ENCODE data around the gene EIF2AK3. TPM values are rescaled to one million over a fixed set of nuclear protein-coding genes. Genes with fewer than 3 reads are reported as not detected.
"Not testable (repeated sequence)": the region's sequence is repeated elsewhere in the genome, so short reads cannot be mapped to it uniquely, and the experiment has no call there.

The EIF2AK3 gene
- 15.8 TPM for polyA plus RNA-seq (ENCODE audit: insufficient read length)

DNA sequence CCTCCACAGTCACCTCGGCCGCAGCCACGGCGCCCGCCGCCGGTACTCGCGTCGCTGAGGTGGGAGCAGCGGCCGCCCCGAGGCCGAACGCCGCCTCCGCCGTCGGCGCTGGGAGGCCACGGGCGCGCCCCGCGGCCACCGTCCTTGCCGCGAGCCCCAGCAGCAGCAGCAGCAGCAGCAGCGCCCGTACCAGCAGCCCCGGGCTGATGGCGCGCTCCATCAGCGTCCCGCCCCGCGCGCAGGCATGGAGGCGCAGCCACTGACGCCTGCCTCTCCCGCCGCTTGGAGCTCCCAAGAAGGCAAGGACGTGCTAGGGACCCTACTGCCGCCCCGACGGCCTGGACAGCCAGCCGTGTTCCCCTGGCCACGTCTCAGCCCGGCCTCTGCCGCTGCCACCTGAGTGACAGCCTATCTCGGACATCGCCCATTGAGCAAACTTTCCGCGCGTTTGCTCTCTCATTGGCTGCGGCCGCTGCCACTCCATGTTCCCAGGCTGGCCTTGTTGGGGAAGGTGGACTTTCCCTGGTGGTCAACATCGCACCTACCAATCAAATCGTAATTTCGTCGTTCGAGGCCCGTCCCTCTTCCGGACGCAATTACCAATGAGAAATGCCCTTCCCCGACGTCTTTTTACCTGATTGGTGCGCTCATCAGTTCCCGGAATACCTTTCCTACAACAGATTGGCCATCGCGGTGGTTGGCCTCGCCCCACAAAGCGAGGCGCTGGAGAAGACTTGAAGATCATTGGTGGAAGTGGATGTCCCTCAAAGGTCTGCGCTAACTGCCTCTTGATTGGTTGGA, at the start of gene EIF2AK3:
EIF2AK3 (minus strand) TSS at position 410 of the 801 bp plus-strand sequence; CDS start at position 220, 190 bp downstream.
- peak; percentile 100 for DNase-seq

DNA sequence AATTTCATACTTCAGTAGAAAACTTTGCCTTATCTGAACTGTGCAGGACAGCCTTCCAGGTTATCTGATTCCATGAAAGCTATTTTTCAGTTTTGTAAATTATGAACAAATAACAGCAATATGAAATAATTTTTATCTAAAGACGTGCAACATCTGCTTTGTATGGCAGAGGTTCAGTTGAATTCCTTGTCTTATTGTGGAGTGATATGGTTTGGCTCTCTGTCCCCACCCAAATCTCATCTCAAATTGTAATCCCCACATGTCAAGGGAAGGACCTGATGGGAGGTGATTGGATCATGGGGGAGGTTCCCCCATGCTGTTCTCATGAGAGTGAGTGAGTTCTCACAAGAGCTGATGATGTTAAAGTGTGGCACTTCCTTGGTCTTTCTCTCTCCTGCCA, 46.1 kb upstream of the EIF2AK3 start:
- DNase-seq, result no peak

DNA sequence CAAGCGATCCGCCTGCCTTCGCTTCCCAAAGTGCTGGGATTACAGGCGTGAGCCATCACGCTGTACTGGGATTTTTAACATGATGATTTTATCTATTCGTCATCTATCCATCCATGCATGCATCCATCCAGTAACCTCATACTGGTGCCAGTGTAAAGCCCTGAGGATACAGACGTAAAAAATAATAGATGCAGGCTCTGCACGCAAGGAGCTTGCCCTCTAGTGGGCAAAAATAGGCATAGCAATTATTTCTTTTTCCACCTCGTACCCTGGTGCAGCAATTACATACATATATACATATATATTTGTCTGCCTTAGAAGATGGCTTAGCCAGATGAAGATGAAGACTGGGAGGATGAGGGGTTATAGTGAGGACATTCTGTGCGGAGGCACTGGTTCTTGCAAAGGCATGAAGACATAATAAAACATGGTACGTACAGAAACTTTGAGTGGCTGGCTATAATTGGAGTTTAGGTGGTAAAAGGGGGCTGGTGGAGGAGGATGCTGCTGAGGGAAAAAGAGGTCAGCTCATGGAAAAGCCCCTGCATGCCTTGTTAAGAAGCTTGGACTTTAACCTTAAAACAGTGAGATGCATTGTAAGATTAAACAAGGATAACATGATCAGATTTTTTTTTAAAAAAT, 44.6 kb upstream of the EIF2AK3 start:
- DNase-seq, result peak; percentile 36

DNA sequence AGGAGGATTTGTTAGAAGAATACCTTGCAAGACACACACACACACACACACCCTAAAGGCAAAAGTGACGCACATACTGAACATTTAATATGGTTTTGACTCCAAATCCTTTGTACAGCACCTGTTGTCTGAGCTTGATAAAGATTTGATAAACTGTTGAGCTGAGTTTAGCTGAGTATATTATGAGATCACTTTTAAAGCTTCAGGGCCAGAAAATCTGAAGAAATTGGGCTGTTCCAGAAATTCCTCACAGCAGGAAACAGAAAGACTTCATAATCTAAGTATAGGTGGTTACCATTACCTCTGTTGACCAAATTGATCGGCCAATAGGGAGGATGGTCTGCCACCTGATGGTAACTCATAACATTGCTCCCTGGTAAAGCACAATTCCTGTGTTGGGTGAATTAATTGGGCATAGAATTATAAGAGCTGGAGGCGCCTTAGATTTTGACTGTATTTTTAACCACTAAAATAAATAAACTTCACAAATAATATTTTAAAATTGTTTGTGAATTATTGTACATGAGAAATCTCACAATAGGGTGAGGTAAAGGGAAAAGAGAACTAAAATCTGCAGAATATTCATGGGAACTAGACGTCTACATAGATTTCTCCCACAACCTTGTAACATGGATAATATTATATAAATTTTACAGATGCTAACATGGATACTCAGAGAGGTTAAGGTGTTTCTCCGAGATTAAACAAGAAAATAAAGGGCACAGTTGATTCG, 42.4 kb upstream of the EIF2AK3 start:
- DNase-seq, result no peak

DNA sequence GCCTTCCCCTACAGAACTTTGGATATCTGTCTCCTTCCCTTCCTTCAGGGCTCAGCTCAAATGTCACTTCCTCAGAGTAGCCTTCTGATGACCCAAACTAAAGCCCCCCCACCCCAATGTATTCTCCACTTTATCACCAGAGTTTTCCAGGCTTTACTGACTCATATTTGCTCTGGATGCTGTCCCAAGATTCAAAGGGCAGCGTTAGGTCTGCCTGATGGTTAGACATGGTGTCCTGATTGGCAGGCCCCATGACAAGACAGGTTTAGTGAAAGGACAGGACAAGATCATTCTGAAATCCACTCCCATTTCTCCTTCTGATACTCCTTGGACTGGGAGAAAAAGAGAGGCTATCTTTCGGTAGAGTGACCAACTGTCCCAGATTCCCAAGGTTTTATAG, 41.6 kb upstream of the EIF2AK3 start:
- no peak for DNase-seq

DNA sequence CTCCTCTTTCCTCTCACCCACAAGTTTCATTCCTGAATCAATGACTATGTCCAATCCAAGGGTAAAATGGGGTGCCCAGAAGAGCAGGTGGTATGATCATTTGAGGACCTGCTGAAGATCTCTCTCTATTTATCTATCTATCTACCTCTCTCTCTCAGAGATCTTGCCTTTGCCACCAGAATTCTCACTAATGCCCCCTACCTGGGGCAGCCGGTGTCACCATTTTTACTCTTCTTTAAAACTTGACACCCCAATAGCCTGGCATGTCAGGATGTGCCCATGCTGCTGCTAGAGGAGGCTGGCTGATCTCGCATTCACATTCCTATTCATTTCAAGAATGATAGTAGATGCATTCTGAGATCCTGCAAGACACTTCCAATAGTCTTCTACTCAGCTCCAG, 40.0 kb upstream of the EIF2AK3 start:
- DNase-seq, result no peak

DNA sequence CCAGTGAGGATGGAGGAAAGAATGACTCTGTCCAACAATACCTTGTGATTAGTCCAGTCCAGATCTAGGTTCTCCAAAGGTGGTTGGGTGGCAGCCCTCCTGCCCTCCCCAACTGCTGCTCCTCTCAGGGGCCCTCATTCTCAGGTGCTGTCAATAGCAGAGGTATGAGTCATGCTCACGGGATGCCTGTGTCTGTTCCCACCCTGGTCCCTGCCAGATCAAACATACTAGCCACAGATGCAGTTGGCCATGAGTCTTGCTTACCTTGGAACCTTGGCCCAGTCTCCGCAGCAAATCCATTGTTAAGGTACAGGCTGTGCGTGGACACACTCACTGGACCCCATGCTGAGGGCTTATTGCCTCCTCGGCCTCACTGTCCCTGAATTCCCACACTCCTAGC, 39.3 kb upstream of the EIF2AK3 start:
- DNase-seq, result no peak

DNA sequence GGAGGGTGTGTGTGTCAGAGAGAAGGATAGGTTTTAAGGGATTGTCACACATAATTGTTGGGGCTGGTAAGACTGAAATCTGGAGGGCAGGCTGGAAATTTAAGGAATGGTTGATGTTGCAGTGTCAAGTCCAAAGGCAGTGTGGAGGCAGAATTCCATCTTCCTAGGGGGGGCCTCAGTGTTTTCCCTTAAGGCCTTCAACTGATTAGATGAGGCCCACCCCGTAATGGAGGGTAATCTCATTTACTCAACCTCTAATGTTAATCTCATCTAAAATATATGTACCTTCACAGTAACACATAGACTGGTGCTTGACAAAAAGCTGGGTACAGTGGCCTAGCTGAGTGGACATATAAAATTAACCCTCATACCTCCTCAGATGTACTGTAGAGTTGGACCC, 33.4 kb upstream of the EIF2AK3 start:
- no peak for DNase-seq

DNA sequence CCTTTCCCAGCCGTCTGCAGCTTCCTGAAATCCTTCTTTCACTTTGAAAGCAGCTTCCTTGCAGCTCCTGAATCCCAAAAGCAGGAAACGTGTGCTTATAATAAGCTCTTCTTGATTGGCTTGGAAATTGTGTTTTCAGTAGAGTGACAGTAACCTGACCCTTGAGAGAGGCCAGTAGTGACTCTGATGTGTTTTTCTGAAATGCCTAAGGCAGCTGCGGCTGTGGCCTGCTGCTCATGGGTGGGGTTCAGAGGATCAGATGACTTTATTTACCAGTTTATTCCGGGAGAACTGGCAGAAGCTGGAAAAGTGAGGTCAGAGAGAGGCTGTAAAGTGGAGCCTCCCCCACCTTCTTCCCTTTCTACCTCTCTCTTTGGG, 32.3 kb upstream of the EIF2AK3 start:
- DNase-seq, result peak; percentile 44

DNA sequence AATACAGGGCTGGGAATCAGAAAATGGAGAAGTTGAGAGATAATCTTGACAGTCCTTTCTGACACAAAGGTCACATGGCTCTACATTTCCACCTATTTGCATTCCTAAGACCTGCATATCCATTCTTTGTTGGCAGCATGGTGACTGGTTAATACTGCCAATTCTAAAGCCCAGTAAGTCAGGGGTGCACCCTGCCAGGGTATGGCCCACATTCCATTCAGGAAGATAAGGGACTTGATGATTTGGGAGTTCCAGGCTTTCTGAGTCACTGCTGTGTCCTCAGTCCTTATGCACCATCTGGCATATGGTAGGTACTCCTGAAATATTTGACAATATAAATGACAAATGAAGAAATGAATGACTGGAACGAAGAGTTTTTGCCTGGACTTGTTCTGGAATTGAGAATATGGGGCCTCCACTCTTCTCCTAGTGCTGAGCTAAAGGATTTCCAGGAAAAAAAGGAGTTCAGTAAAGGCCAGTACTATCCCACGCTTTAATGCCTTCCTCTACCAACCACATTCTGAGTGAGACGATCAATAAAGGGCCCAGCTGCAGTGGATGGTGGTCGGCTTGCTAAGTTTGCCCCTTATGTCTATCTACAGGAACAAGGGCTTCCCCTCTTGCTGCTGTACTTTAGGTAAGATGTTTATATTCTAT, 31.7 kb upstream of the EIF2AK3 start:
- peak; percentile 3 for DNase-seq

DNA sequence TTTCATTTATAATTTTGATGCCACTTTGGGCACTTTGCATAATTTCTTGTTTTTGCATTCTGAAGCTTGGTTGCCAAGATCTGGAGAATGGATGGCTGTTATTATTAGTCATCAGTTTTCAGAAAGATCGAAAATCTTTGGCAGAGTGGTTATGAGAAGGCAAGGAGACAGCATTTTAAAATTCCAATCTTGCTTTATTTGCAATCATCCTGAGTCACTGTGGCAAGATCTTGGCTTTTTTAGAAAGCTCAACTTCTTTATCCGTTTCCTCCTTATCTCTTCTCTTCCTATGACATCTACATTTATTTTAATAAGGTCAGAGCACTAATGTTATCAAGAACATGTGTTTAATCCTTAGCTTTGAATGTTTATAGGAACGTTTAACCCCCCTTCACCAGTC, 31.1 kb upstream of the EIF2AK3 start:
- no peak for DNase-seq

DNA sequence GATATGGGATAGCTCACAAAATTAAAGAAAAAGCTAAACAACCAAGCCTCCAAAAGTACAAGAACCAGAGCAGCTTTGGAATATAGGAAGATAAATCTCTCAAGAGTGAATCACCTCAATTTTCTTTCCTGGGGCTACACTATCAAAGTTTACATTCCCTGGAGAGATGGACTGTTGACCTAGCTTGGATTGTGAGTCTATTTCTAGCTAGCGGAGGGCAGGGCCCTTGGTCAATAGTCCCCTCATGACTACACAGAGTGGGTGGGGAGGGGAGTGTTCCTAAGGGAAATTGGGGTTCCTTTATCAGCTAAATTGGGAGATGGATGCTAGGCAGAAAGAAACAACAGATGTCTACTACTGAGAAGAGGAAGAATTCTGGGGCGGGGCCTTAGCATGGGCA, 29.9 kb upstream of the EIF2AK3 start:
- no peak for DNase-seq

DNA sequence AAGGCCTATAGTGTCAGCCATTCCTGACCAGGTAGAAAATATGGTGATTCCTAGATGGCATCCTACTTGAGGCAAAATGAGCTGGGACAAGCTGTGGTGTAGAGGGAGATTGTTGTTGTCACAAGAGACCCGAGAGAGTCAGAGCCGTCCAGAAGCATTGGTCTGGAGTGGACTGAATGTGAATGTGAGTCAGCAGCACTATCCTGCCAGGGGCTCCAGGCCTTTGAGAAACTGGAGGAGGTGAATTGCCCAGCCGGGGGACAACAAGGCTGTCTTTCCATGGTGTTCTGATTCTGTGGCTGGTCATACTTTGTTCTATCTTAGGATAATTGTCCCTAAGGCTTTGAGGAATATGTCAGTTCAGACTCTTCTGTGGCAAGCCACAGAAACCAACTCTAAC, 29.4 kb upstream of the EIF2AK3 start:
- DNase-seq, result no peak

DNA sequence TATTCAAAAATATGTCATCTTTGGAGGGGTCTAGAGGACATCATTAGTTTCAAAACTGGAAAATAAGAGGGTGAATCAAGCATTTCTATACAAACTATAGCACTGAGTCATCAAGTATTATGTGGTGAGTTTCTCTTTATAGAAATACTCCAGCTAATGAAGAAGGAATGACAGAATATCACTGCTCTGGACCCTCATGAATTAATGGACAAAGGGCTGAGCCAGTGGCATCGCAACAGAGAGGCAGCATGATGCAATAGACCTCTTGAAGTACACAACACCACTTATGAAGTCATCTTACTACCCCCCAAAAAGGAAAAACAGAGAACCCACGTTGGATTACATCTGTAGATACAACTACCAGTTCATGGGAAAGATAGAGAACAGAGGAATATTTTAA, 27.4 kb upstream of the EIF2AK3 start:
- no peak for DNase-seq

DNA sequence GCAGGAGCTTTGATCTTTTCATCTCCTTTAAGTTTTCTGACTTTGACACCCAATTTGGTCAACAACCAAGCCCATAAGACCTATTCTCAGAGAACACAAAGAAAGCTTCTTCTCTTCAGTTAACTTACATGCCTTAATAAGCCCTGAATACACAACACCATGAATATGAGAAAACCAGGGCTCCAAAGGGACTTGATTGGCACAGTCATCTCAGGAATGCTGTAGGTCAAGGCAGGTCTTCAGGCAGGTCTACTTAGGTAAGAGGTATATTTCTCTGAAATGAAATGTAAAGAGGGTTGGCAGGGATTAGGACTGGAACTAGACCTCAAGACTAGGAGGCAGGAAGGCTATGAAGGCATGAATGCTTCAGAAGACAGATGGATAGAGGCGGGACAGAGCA, 24.4 kb upstream of the EIF2AK3 start:
- no peak for DNase-seq

DNA sequence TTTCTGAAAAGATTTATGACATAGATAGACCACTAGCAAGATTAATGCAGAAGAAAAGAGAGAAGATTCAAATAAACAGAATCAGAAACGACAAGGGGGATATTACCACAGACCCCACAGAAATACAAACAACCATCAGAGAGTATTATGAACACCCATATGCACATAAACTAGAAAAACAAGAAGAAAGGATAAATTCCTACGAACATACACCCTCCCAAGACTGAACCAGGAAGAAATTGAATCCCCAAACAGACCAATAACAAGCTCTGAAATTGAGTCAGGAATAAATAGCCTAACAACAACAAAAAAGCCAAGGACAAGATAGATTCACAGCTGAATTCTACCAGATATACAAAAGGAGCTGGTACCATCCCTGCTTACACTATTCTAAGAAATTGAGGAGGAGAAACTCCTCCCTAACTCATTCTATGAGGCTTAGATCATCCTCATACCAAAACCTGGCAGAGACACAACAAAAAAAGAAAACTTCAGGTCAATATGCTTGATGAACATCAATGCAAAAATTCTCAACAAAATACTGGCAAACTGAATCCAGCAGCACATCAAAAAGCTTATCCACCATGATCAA, 18.1 kb upstream of the EIF2AK3 start:
- not testable (repeated sequence) for DNase-seq

DNA sequence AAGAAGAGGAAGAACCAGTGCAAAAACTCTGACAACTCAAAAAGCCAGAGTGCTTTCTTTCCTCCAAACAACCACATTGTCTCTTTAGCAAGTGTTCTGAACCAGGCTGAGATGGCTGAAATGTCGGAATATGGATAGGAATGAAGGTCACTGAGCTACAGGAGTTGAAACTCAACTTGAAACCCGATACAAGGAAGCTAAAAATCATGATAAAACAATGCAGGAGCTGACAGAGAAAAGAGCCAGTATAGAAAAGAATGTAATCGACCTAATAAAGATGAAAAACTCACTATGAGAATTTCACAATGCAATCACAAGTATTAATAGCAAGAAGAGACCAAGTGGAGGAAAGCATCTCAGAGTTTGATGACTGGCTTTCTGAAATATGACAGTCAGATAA, 15.0 kb upstream of the EIF2AK3 start:
- no peak for DNase-seq

DNA sequence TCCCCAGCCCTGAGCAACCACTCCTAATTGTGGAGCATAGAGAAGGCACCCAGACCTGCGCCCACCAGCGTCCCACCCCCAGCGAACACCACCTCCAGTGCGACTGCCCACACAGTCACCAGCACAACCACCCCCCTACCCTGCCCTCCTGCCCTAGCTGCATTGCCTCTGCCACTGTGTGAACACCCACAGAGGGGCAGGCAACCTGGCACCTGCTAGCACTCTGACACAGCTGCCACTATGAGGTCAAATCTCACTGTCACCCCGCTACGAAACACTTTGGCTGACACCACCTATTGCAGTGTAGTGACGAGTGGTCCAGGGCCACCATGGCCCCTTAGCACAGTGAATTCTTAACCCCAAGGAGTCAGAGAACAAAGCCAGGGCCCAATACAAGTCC, 14.1 kb upstream of the EIF2AK3 start:
- no peak for DNase-seq

DNA sequence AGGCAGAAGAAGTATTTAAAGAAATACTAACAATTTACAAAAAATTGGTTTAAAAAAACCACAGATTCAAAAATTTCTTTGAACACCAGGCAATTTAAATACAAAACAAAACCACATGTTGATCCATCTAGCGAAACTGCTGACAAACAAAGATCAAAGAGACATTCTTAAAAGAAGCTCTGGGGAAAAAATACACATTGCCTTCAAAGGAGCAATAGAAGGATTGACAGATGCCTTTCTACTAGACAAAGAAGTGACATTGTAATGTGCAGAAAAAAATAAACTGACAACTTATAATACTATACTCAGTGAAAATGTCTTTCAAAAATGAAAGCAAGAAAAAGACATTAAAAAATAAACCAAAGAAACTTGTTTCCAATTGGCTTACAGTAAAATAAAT, 12.6 kb upstream of the EIF2AK3 start:
- no peak for DNase-seq

DNA sequence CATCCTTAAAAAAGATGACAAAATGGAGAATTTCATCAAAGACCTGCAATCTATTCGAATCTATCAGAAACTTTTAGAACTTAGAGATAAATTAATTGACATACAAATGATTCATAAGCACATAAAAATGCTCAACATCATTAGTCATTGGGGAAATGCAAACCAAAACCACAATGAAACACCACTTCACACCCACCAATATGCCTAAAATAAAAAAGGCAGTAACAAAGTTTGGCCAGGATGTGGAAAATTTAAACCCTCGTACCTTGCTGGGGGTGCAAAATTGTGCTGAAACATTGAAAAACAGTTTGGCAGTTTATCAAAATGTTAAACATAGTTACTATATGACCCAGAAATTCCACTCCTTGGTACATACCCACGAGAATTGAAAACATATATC, 11.5 kb upstream of the EIF2AK3 start:
- DNase-seq, result no peak

DNA sequence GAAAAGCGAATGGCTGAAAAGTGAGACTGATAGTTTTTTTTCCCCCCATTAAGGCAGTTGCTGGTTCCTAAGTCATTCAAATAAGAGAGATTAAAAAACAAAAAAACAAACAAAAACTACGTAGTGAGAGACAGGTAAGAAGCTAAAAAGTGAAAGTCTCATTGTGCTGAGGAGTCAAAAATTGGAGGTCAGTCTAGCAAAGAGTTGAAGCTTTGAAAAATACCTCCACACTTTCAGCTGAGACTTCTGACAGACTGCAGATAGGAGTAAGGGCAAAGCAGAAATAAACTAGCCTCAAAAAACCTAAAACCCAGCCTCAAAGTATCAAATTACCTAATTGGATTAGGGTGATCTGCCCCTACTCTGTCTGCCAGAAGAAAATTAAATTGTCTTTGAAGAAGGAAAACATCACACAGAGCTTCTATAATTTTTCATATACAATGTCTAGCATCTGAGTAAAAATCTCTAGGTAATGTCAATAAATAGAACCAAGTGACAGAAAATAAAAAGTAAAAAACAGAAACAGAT, 10.9 kb upstream of the EIF2AK3 start:
- no peak for DNase-seq

DNA sequence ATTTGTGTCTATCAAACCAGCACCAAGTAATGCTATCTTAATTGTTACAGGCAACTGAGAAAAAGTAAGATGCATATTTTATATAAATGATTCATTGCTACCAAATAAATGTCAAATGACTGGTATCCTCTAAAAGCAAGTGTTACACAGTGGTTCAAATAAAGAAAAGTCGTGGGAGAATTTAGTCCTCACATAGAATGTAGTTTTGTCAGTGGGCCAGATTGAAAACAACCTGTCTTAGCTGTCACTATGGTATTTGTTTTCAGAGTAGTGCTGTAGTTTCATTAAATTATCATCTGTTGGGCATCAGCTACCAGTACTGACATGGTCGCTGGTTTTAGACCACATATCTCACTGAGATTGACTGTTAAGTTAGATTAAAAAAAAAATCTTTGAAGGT, 10.2 kb upstream of the EIF2AK3 start:
- DNase-seq, result no peak

DNA sequence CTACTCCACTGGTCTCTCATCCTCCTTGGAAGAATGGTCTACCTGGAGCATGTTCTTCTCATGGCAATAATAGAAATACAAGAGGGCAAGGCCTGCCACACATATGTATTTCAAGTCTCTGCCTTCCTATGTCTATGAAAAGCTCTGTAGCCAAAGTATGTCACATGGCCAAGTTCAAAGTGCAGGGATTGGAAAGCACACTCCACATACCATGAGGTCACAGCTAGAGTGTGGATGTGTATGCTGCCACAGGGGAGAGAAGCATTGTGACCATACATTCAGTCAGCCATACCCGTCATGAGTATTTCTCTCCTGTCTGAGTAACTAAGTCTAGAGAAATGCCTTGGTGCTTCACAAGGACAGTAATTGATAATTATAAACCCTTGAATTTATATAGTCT, 8.8 kb upstream of the EIF2AK3 start:
- DNase-seq, result no peak
